GM12874 (cell line): ENCODE data around the gene PTPRG.

Source experiments
- TF ChIP-seq, protein P1 (sequence below): IDR thresholded peaks from 2 replicates; pipeline ENCODE4 v1.5.1; 2011; ENCODE audit warnings: low read depth, mild to moderate bottlenecking, control low read depth, low read length, moderate library complexity; ENCODE audit not compliant: insufficient read depth

PTPRG gene

DNA sequence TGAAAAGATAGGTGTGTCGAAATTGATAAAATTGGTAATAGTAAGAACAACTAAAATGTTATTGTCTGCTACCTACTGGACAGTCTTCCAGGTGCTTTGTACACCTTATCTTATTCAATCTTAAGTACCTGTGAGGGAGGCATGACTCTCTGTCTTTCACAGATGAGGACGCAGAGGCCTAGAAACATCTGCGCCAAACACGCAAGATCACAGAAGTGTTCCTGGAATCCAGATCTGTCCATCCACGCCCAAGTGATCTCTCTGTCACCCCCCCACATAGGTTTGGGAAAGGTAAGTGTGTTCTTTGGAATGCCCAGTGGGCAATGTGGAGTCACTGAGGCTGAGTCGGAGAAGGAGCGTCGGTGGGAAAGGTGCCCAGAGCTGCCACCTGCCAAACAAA lies 34.4 kb upstream of the PTPRG start:
- TF ChIP-seq, protein P1, sequence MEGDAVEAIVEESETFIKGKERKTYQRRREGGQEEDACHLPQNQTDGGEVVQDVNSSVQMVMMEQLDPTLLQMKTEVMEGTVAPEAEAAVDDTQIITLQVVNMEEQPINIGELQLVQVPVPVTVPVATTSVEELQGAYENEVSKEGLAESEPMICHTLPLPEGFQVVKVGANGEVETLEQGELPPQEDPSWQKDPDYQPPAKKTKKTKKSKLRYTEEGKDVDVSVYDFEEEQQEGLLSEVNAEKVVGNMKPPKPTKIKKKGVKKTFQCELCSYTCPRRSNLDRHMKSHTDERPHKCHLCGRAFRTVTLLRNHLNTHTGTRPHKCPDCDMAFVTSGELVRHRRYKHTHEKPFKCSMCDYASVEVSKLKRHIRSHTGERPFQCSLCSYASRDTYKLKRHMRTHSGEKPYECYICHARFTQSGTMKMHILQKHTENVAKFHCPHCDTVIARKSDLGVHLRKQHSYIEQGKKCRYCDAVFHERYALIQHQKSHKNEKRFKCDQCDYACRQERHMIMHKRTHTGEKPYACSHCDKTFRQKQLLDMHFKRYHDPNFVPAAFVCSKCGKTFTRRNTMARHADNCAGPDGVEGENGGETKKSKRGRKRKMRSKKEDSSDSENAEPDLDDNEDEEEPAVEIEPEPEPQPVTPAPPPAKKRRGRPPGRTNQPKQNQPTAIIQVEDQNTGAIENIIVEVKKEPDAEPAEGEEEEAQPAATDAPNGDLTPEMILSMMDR, result no peak

DNA sequence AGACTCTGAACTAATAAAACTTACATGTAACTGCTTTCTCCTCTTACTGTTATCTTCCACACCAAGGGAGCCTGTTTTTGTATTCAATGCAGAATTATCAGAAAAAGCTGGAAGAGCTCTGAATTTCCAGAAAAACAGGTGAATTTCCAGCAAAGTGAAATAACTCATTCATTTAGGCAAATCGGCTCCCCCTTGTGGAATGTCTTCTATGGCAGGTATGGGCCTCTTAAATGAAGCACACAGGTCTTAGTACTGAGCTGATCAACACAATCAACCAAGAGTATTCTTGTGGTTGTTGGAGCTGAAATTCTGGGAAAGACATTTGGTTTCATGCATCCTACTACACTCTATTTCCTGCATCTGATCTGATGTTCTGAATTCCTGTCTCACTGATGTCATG lies 31.0 kb upstream of the PTPRG start:
- TF ChIP-seq, protein P1, result peak; percentile 57

DNA sequence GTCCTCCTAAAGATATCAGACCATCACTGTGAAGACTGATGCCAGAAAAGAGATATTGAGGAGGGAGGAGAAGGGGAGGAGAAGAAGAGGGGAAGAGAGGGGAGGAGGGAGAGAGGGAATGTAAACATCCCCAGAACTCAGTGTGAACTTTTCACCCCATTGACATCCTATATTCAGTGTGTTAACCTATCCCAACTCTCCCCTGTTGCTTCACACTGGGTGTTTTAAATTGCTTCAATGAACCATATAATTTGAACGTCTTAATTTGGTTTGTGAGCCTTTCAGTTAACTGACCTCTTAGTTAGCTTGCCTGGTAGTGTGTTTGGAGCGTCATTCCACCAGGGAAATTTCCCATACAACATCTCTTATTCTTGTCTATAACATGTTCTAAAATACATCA lies 29.8 kb upstream of the PTPRG start:
- TF ChIP-seq, protein P1, result no peak

DNA sequence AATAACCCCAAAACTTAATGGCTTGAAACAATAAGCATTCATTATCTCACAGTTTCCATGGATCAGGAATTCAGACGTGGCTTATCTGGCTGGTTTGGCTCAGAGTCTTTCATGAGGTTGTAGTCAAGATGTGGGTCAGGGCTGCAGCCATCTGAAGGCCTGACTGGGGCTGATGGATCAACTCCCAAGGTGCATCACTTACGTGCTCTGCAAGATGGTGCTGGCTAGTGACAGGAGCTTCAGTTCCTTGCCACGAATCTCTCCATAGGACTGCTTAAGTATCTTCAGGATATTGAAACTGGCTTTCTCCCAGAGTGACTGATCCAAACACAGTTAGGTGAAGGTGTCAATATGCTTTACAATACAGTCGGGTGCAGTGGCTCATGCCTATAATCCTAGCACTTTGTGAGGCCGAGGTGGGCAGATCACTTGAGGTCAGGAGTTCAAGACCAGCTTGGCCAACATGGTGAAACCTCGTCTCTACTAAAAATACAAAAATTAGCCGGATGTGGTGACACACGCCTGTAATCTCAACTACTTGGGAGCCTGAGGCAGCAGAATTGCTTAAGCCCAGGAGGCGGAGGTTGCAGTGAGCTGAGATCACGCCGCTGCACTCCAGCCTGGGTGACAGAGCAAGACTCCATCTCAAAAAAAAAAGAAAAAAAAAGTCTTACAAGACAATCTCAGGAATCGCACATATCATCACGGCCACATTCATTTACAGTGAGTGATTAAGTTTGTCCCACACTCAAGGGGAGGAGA lies 28.5 kb upstream of the PTPRG start:
- TF ChIP-seq, protein P1, result no peak

DNA sequence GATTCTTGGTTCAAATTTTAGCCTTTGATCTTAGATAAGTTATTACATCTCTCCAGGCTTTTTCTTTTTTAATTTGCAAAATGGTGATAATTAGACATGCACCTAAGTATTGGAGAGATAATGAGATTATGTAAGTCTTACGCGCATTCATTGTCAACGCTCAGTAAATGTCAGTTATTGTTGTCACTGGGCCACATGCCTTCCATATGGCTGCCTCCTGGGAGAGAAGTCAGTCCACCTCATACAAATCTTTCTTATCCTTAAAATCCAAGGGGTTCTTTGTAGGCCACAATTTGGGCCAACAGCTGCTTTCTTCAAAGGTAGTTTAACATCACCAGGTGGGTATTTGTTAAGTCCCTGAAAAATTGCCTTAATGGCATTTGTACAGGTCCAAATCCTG lies 25.5 kb upstream of the PTPRG start:
- TF ChIP-seq, protein P1, result no peak

DNA sequence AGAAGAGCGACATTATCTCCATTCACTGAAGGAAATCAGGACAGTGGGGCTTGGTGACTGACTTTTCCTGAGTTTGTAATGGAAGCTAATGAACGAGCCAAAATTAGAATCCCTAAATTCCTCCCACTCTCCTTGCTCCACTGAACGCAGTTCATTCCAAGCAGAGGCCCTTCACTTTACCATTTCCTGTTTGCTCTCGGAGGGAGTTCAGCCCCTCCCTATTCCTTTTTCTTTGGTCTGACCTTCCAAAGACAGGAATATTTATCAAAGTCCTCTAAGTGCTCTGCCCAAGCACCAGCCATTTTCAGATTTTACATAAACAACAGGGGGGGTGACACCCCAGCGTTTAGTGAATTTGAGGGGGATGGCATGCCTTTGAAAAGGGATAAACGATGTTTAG lies 24.0 kb upstream of the PTPRG start:
- TF ChIP-seq, protein P1, result no peak

DNA sequence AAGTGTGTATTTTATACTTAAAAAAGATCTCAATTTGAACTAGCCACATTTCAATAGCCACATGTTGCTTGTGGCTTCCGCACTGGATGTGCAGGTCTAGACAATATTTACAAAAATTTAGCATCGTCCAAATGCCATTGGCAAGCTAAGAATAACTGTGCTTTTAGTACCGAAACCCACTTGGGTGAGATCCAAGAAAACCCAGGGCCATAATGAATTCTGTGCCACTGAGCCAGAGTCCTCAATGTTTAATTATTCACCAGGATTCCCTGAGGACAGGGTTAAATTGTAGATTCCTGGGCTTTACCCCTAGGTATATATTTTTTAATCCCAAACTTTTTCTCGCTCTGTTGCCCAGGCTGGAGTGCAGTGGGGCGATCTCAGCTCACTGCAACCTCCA lies 22.9 kb upstream of the PTPRG start:
- TF ChIP-seq, protein P1, result no peak
